ENCODE measurements around the gene TLK1.
"Not testable (repeated sequence)": the region's sequence is repeated elsewhere in the genome, so short reads cannot be mapped to it uniquely, and the experiment has no call there.

The TLK1 gene

GRCh38 chr2:171084128-171084527, 76.6 kb downstream of the TLK1 start:
- no peak for DNase-seq (ENCODE audit: low read depth, low spot score)

- no peak for DNase-seq (ENCODE audit: low read depth, low spot score)
These were observed 77.2 kb downstream of the TLK1 start for GRCh38 chr2:171083451-171083850.

GRCh38 chr2:171081649-171082111, 79.0 kb downstream of the TLK1 start:
- DNase-seq (ENCODE audit: low read depth, low spot score) = no peak

- DNase-seq (ENCODE audit: low read depth, low spot score) = no peak
These were observed 80.1 kb downstream of the TLK1 start for GRCh38 chr2:171080607-171081006.

GRCh38 chr2:171076422-171076821, 84.3 kb downstream of the TLK1 start:
- DNase-seq (ENCODE audit: low read depth, low spot score) = not testable (repeated sequence)

GRCh38 chr2:171072164-171072563, 88.5 kb downstream of the TLK1 start:
- no peak for DNase-seq (ENCODE audit: low read depth, low spot score)

GRCh38 chr2:171069286-171069956, 91.3 kb downstream of the TLK1 start:
- DNase-seq (ENCODE audit: low read depth, low spot score) = no peak

- no peak for DNase-seq (ENCODE audit: low read depth, low spot score)
These were observed 94.6 kb downstream of the TLK1 start for GRCh38 chr2:171066110-171066509.

- DNase-seq (ENCODE audit: low read depth, low spot score) = no peak
These were observed 103.1 kb downstream of the TLK1 start for GRCh38 chr2:171057575-171057974.

- DNase-seq (ENCODE audit: low read depth, low spot score) = no peak
These were observed 104.4 kb downstream of the TLK1 start for GRCh38 chr2:171056307-171056706.

GRCh38 chr2:171049691-171050090, 111.0 kb downstream of the TLK1 start:
- no peak for DNase-seq (ENCODE audit: low read depth, low spot score)

- no peak for DNase-seq (ENCODE audit: low read depth, low spot score)
These were observed 114.6 kb downstream of the TLK1 start for GRCh38 chr2:171046048-171046560.

- DNase-seq (ENCODE audit: low read depth, low spot score) = no peak
These were observed 116.3 kb downstream of the TLK1 start for GRCh38 chr2:171044416-171044815.

- DNase-seq (ENCODE audit: low read depth, low spot score) = no peak
These were observed 118.3 kb downstream of the TLK1 start for GRCh38 chr2:171042253-171042969.

- DNase-seq (ENCODE audit: low read depth, low spot score) = no peak
These were observed 124.2 kb downstream of the TLK1 start for GRCh38 chr2:171036532-171036931.

GRCh38 chr2:171034315-171034714, 126.4 kb downstream of the TLK1 start:
- no peak for DNase-seq (ENCODE audit: low read depth, low spot score)

- no peak for DNase-seq (ENCODE audit: low read depth, low spot score)
These were observed 135.5 kb downstream of the TLK1 start for GRCh38 chr2:171025214-171025613.

GRCh38 chr2:171018522-171018921, 142.2 kb downstream of the TLK1 start:
- DNase-seq (ENCODE audit: low read depth, low spot score) = no peak

- no peak for DNase-seq (ENCODE audit: low read depth, low spot score)
These were observed 144.6 kb downstream of the TLK1 start for GRCh38 chr2:171016125-171016524.

GRCh38 chr2:171013851-171014250, 146.8 kb downstream of the TLK1 start:
- no peak for DNase-seq (ENCODE audit: low read depth, low spot score)

- DNase-seq (ENCODE audit: low read depth, low spot score) = no peak
These were observed 151.3 kb downstream of the TLK1 start for GRCh38 chr2:171009386-171009785.

GRCh38 chr2:171008550-171009205, 152.0 kb downstream of the TLK1 start:
- DNase-seq (ENCODE audit: low read depth, low spot score) = no peak
